Smooth muscle cell (in vitro differentiated cells): ENCODE measurements around the gene SGSM1. TPM values are rescaled to one million over a fixed set of nuclear protein-coding genes. Genes with fewer than 3 reads are reported as not detected.

Source experiments
- DNase-seq: peaks from one replicate; lab custom pipeline; 2025; ENCODE audit not compliant: unreplicated experiment; lab: John Stamatoyannopoulos, UW
- H2AFZ ChIP-seq: fragments of 200-600 bp; sonication (generic); 2 replicates; pipeline ENCODE4 v1.6.0; 2016; ENCODE audit warnings: antibody characterized with exemption, low read depth, mild to moderate bottlenecking
- H3F3A ChIP-seq: fragments of 200-600 bp; sonication (generic); 2 replicates; pipeline ENCODE4 v1.6.0; 2017; ENCODE audit warnings: antibody characterized with exemption, low read depth
- H3K27ac ChIP-seq: fragments of 200-600 bp; sonication (generic); 2 replicates; pipeline ENCODE4 v1.5.1; 2016; ENCODE audit warnings: low read depth, mild to moderate bottlenecking
- H3K27me3 ChIP-seq: fragments of 200-600 bp; sonication (generic); 2 replicates; pipeline ENCODE4 v1.6.1; 2016; ENCODE audit warnings: low read depth, mild to moderate bottlenecking
- H3K36me3 ChIP-seq: fragments of 200-600 bp; sonication (generic); 2 replicates; pipeline ENCODE4 v1.5.1; 2016; ENCODE audit warnings: low read depth
- H3K4me1 ChIP-seq: fragments of 200-600 bp; sonication (generic); 2 replicates; pipeline ENCODE4 v1.5.1; 2016; ENCODE audit warnings: low read depth
- H3K4me2 ChIP-seq: fragments of 200-600 bp; sonication (generic); 2 replicates; pipeline ENCODE4 v1.6.0; 2016; ENCODE audit warnings: mild to moderate bottlenecking
- H3K4me3 ChIP-seq: fragments of 200-600 bp; sonication (generic); 2 replicates; pipeline ENCODE4 v1.5.1; 2016; ENCODE audit warnings: mild to moderate bottlenecking
- H3K79me2 ChIP-seq: fragments of 200-600 bp; sonication (generic); 2 replicates; pipeline ENCODE4 v1.6.0; 2016; ENCODE audit warnings: low read depth, mild to moderate bottlenecking
- H3K9ac ChIP-seq: fragments of 200-600 bp; sonication (generic); 2 replicates; pipeline ENCODE4 v1.6.0; 2016; ENCODE audit warnings: low read depth
- H3K9me3 ChIP-seq: fragments of 200-600 bp; sonication (generic); replicated peaks from 2 replicates; pipeline ENCODE4 v1.5.1; 2016; ENCODE audit warnings: low read depth
- H4K20me1 ChIP-seq: fragments of 200-600 bp; sonication (generic); 2 replicates; pipeline ENCODE4 v1.6.0; 2016; ENCODE audit warnings: low read depth
- WGBS: methylation state at CpG from one replicate; pipeline ENCODE4 v1.1.7; 2016; ENCODE audit warnings: low lambda C conversion rate; 5-methylcytosine and 5-hydroxymethylcytosine counted together
- polyA plus RNA-seq: library from polyadenylated mRNA; unstranded; fragments of >200 nt; fragmentation: Nextera tagmentation; extraction: Ambion mirVana; gene quantifications from 2 replicates; pipeline ENCODE4 v1.2.1, GENCODE V29; 2016
- total RNA-seq: library from RNA; depleted of rRNA; stranded (reverse); fragments of >200 nt; gene quantifications from 2 replicates; pipeline ENCODE4 v1.2.3, GENCODE V29; 2014
- TF ChIP-seq, protein P1 (sequence below): fragments of 200-600 bp; sonication (generic); IDR thresholded peaks from 2 replicates; pipeline ENCODE4 v1.5.1; 2017; ENCODE audit warnings: borderline replicate concordance, mild to moderate bottlenecking, antibody characterized with exemption; ENCODE audit not compliant: insufficient read depth, poor library complexity, severe bottlenecking

SGSM1 gene
- total and polyA plus RNA-seq, 2 experiments from 2014 or later, result 0.18 TPM; not detected in 1

DNA sequence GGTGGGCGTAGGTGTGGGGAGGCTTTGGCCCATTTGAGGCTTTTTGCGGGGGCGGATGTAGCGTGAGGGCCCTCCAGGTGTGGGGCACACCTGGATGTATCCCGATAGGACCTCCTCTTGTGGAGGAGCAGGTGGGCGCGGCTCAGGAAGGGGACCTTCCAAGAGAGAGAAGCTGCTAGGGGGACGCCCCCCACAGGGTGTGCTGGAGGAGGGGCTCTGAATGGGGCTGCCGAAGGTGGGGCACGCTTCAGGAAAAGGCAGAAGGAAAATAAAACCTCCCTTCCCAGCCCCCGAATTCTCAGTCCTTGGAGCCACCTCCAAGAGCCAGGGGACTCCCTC, 621 bp downstream of the SGSM1 start:
- no peak overlapping the region for H3K27ac ChIP-seq
- WGBS, result 38% methylated on average over 10 of the region's 11 CpGs
- H3K9ac ChIP-seq, result no peak overlapping the region
- H3K4me1 ChIP-seq, result peaks cover 9% of the 10 kb centered on the region
- peak overlapping the region; percentile 86 for H2AFZ ChIP-seq
- DNase-seq, result no peak
- H3K27me3 ChIP-seq, result no peaks in the 10 kb centered on the region
- H3F3A ChIP-seq, result peaks cover 4% of the 10 kb centered on the region
- H4K20me1 ChIP-seq, result no peaks in the 10 kb centered on the region
- TF ChIP-seq, protein P1, sequence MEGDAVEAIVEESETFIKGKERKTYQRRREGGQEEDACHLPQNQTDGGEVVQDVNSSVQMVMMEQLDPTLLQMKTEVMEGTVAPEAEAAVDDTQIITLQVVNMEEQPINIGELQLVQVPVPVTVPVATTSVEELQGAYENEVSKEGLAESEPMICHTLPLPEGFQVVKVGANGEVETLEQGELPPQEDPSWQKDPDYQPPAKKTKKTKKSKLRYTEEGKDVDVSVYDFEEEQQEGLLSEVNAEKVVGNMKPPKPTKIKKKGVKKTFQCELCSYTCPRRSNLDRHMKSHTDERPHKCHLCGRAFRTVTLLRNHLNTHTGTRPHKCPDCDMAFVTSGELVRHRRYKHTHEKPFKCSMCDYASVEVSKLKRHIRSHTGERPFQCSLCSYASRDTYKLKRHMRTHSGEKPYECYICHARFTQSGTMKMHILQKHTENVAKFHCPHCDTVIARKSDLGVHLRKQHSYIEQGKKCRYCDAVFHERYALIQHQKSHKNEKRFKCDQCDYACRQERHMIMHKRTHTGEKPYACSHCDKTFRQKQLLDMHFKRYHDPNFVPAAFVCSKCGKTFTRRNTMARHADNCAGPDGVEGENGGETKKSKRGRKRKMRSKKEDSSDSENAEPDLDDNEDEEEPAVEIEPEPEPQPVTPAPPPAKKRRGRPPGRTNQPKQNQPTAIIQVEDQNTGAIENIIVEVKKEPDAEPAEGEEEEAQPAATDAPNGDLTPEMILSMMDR, result no peak
- H3K9me3 ChIP-seq, result no peaks in the 10 kb centered on the region
- peak overlapping the region; percentile 93 for H3K4me2 ChIP-seq
- peak overlapping the region; percentile 65 for H3K4me3 ChIP-seq
- no peaks in the 10 kb centered on the region for H3K79me2 ChIP-seq
- no peaks in the 10 kb centered on the region for H3K36me3 ChIP-seq

DNA sequence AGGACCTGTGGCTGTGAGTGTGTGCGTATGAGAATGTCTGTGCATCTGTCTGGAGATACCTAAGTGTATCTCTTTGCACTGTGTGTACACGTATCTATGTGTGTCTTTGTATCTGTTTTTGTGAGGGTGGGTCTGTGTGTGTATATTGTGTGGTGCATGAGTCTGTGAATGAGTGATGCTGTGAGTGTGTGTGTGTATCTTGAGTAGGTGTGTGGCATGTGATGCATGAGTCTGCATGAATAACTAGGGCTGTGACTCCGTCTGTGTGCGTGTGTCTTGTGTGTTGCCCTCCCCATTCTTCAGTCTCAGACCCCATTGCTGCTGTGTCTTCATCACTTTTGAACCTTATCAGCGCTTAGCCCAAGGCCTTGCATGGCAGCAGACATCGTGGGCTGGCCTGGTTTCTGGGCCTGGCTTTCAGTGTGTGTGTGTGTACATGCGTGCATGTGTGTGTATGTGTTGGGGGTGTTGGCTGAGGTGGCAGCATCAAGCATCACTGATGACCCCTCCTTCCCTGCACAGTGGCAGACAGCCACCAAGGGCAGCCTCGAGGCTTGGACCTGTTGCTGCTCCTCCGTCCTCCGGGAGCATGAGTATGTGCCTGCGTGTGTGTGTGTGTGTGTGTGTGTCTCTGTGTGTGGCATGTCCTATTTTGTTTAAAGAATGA, 1.4 kb downstream of the SGSM1 start:
- Histone ChIP-seq H3K27ac (no peak overlapping the region), H2AFZ (no peak overlapping the region), H3K9me3 (no peaks in the 10 kb centered on the region), H4K20me1 (no peaks in the 10 kb centered on the region), H3F3A (peaks cover 4% of the 10 kb centered on the region), H3K79me2 (no peaks in the 10 kb centered on the region), H3K27me3 (no peaks in the 10 kb centered on the region), H3K4me1 (peaks cover 9% of the 10 kb centered on the region), H3K9ac (no peak overlapping the region), H3K4me3 (peak overlapping the region; percentile 65), H3K4me2 (no peak overlapping the region), H3K36me3 (no peaks in the 10 kb centered on the region)
- TF ChIP-seq, protein P1, result no peak
- 77% methylated on average over 11 of the region's 11 CpGs for WGBS
- no peak for DNase-seq

- 71% methylated on average over 2 of the region's 2 CpGs for WGBS
- H2AFZ ChIP-seq, result no peak overlapping the region
- no peaks in the 10 kb centered on the region for H3K9me3 ChIP-seq
- no peaks in the 10 kb centered on the region for H4K20me1 ChIP-seq
- H3K9ac ChIP-seq, result no peak overlapping the region
- H3K4me1 ChIP-seq, result peaks cover 9% of the 10 kb centered on the region
- H3K27ac ChIP-seq, result no peak overlapping the region
- no peak for DNase-seq
- TF ChIP-seq, protein P1, result no peak
- no peaks in the 10 kb centered on the region for H3K79me2 ChIP-seq
- H3K36me3 ChIP-seq, result no peaks in the 10 kb centered on the region
- H3F3A ChIP-seq, result peaks cover 4% of the 10 kb centered on the region
- no peak overlapping the region for H3K4me2 ChIP-seq
- H3K27me3 ChIP-seq, result no peaks in the 10 kb centered on the region
- no peak overlapping the region for H3K4me3 ChIP-seq
These were observed 3.3 kb downstream of the SGSM1 start for GRCh38 chr22:24809331-24809730.
